Neural cell (in vitro differentiated cells): ENCODE data around the gene CTBP2. TPM values are rescaled to one million over a fixed set of nuclear protein-coding genes. Genes with fewer than 3 reads are reported as not detected.

Experiments used
- H2AFZ ChIP-seq: fragments of 200-600, 300-800 bp; sonication (generic), shearing (Covaris generic); 2 replicates; pipeline ENCODE4 v1.6.0; 2014; ENCODE audit warnings: low read depth, mild to moderate bottlenecking, antibody characterized with exemption, low read length, moderate library complexity
- H3F3A ChIP-seq: fragments of 200-600 bp; shearing (Covaris generic); 2 replicates; pipeline ENCODE4 v1.6.1; 2016; ENCODE audit warnings: mild to moderate bottlenecking, moderate library complexity, mixed read lengths, antibody characterized with exemption, low read length; ENCODE audit not compliant: insufficient read depth, poor library complexity, severe bottlenecking
- H3K27ac ChIP-seq: fragments of 200-600, 300-800 bp; sonication (generic), shearing (Covaris generic); 2 replicates; pipeline ENCODE4 v1.5.1; 2014; ENCODE audit warnings: mild to moderate bottlenecking, low read length, moderate library complexity
- H3K27me3 ChIP-seq: fragments of 300-800, 200-600 bp; sonication (generic), shearing (Covaris generic); 2 replicates; pipeline ENCODE4 v1.6.0; 2014; ENCODE audit warnings: mild to moderate bottlenecking, low read depth, low read length, moderate library complexity; ENCODE audit not compliant: insufficient read depth
- H3K36me3 ChIP-seq: fragments of 300-800, 200-600 bp; sonication (generic), shearing (Covaris generic); 2 replicates; pipeline ENCODE4 v1.5.1; 2014; ENCODE audit warnings: mild to moderate bottlenecking, antibody characterized with exemption, low read length, moderate library complexity; ENCODE audit not compliant: insufficient read depth
- H3K4me2 ChIP-seq: fragments of 300-800, 200-600 bp; sonication (generic), shearing (Covaris generic); 2 replicates; pipeline ENCODE4 v1.6.0; 2014; ENCODE audit warnings: mild to moderate bottlenecking, low read length
- H3K4me3 ChIP-seq: fragments of 300-800, 200-600 bp; sonication (generic), shearing (Covaris generic); 2 replicates; pipeline ENCODE4 v1.5.1; 2014; ENCODE audit warnings: mild to moderate bottlenecking, low read length, moderate library complexity
- H3K79me2 ChIP-seq: fragments of 200-600 bp; shearing (Covaris generic); replicated peaks from 2 replicates; pipeline ENCODE4 v1.6.0; 2014; ENCODE audit warnings: mild to moderate bottlenecking, low read length, moderate library complexity; ENCODE audit not compliant: insufficient read depth
- H3K9ac ChIP-seq: fragments of 300-800, 200-600 bp; sonication (generic), shearing (Covaris generic); 2 replicates; pipeline ENCODE4 v1.6.1; 2016; ENCODE audit warnings: mild to moderate bottlenecking, low read length, mixed read lengths
- H3K9me2 ChIP-seq: fragments of 200-600 bp; shearing (Covaris generic); 2 replicates; pipeline ENCODE4 v1.6.1; 2016; ENCODE audit warnings: mild to moderate bottlenecking, low read length, mixed read lengths; ENCODE audit not compliant: insufficient read depth
- H3K9me3 ChIP-seq: fragments of 200-600, 300-800 bp; sonication (generic), shearing (Covaris generic); 2 replicates; pipeline ENCODE4 v1.6.1; 2016; ENCODE audit warnings: mild to moderate bottlenecking, mixed run types, low read length, moderate library complexity, mixed read lengths
- H4K20me1 ChIP-seq: fragments of 200-600 bp; shearing (Covaris generic); 2 replicates; pipeline ENCODE4 v1.6.1; 2016; ENCODE audit warnings: mild to moderate bottlenecking, mixed run types; ENCODE audit not compliant: insufficient read depth
- EP300 ChIP-seq: fragments of 450-650 bp; conservative IDR thresholded peaks from 2 replicates; pipeline ENCODE4 v1.6.1; 2014; ENCODE audit warnings: antibody characterized with exemption, mild to moderate bottlenecking, moderate library complexity; ENCODE audit not compliant: poor library complexity, severe bottlenecking
- EZH2 ChIP-seq: fragments of 200-600, 300-800 bp; shearing (Covaris generic), sonication (generic); IDR thresholded peaks from 2 replicates; pipeline ENCODE4 v1.6.1; 2014; ENCODE audit warnings: antibody characterized with exemption, low read length, borderline replicate concordance, mild to moderate bottlenecking; ENCODE audit not compliant: insufficient read depth, poor library complexity, severe bottlenecking
- MXI1 ChIP-seq: fragments of 450-650 bp; conservative IDR thresholded peaks from 2 replicates; pipeline ENCODE4 v1.6.1; 2014; ENCODE audit warnings: antibody characterized with exemption, mild to moderate bottlenecking; ENCODE audit not compliant: poor library complexity, severe bottlenecking
- POLR2AphosphoS5 ChIP-seq: IDR thresholded peaks from 2 replicates; pipeline ENCODE4 v1.6.1; 2012
- RAD21 ChIP-seq: fragments of 450-650 bp; conservative IDR thresholded peaks from 2 replicates; pipeline ENCODE4 v1.6.1; 2014; ENCODE audit warnings: antibody characterized with exemption, mild to moderate bottlenecking, moderate library complexity
- SMC3 ChIP-seq: fragments of 450-650 bp; conservative IDR thresholded peaks from 2 replicates; pipeline ENCODE4 v1.6.1; 2014; ENCODE audit warnings: antibody characterized with exemption, mild to moderate bottlenecking, moderate library complexity; ENCODE audit not compliant: poor library complexity
- TAF1 ChIP-seq: IDR thresholded peaks from 2 replicates; pipeline ENCODE4 v1.6.1; 2012; ENCODE audit warnings: low read depth
- polyA plus RNA-seq: library from polyadenylated mRNA; depleted of rRNA; stranded (reverse); fragments of >200 nt; gene quantifications from 2 replicates; pipeline ENCODE4 v1.2.3, GENCODE V29; 2014
- TF ChIP-seq, protein P1 (sequence below): IDR thresholded peaks from 2 replicates; pipeline ENCODE4 v1.6.1; 2012; ENCODE audit warnings: borderline replicate concordance
- TF ChIP-seq, protein P2 (sequence below): fragments of 450-650 bp; IDR thresholded peaks from 2 replicates; pipeline ENCODE4 v1.5.1; 2014; ENCODE audit warnings: antibody characterized with exemption, mild to moderate bottlenecking, moderate library complexity; ENCODE audit not compliant: poor library complexity, severe bottlenecking

CTBP2 gene
- polyA plus RNA-seq, 1 donor from 2014 or later: 59.5 TPM

DNA sequence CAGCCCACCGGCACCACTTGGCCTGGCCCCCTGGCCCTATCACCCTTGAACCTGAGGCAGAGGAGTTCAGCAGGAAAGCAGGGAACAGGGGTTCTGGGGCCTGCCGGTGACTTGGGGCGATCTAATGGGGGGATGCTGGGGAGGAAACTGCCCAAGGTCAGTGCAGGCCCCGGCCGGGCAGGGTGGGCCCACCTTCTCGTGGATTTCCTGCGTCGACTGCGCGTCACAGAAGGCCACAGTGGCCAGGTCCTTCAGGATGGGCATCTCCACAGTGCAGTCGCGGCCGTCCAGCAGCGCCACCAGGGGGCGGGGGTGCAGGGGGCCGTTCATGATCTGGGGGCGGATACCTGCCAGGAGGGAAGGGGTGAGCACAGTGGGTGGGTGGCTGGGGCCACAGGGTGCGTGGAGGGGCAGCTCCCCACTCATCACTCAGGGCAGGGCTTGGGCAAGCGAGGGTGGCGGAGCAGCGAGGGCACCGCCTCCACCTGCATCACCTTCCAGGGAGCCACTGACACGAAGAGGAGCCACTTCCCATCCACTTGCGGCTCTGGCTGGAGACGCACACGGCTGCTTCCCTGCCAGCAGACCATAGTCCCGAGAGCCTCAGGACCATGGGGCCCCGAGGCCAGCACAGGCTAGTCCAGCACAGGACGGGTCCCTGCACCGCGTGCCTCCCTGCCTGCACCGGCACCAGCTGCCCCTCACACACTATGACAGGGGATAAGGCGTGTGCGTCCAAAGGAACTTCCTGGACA, 157.0 kb downstream of the CTBP2 start:
- H3K27ac ChIP-seq: no peak overlapping the region
- no peaks in the 10 kb centered on the region for H3F3A ChIP-seq
- H4K20me1 ChIP-seq: no peaks in the 10 kb centered on the region
- H3K9me3 ChIP-seq: no peaks in the 10 kb centered on the region
- H2AFZ ChIP-seq: no peak overlapping the region
- H3K4me3 ChIP-seq: no peak overlapping the region
- no peak overlapping the region for H3K4me2 ChIP-seq
- no peaks in the 10 kb centered on the region for H3K36me3 ChIP-seq
- TF ChIP-seq EZH2 (no peak), MXI1 (no peak), TAF1 (no peak), EP300 (no peak), POLR2AphosphoS5 (no peak), RAD21 (no peak)
- TF ChIP-seq, protein P1, sequence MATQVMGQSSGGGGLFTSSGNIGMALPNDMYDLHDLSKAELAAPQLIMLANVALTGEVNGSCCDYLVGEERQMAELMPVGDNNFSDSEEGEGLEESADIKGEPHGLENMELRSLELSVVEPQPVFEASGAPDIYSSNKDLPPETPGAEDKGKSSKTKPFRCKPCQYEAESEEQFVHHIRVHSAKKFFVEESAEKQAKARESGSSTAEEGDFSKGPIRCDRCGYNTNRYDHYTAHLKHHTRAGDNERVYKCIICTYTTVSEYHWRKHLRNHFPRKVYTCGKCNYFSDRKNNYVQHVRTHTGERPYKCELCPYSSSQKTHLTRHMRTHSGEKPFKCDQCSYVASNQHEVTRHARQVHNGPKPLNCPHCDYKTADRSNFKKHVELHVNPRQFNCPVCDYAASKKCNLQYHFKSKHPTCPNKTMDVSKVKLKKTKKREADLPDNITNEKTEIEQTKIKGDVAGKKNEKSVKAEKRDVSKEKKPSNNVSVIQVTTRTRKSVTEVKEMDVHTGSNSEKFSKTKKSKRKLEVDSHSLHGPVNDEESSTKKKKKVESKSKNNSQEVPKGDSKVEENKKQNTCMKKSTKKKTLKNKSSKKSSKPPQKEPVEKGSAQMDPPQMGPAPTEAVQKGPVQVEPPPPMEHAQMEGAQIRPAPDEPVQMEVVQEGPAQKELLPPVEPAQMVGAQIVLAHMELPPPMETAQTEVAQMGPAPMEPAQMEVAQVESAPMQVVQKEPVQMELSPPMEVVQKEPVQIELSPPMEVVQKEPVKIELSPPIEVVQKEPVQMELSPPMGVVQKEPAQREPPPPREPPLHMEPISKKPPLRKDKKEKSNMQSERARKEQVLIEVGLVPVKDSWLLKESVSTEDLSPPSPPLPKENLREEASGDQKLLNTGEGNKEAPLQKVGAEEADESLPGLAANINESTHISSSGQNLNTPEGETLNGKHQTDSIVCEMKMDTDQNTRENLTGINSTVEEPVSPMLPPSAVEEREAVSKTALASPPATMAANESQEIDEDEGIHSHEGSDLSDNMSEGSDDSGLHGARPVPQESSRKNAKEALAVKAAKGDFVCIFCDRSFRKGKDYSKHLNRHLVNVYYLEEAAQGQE: no peak
- H3K27me3 ChIP-seq: no peaks in the 10 kb centered on the region
- H3K9me2 ChIP-seq: no peaks in the 10 kb centered on the region
- H3K9ac ChIP-seq: no peak overlapping the region
- peaks cover 15% of the 10 kb centered on the region for H3K79me2 ChIP-seq

DNA sequence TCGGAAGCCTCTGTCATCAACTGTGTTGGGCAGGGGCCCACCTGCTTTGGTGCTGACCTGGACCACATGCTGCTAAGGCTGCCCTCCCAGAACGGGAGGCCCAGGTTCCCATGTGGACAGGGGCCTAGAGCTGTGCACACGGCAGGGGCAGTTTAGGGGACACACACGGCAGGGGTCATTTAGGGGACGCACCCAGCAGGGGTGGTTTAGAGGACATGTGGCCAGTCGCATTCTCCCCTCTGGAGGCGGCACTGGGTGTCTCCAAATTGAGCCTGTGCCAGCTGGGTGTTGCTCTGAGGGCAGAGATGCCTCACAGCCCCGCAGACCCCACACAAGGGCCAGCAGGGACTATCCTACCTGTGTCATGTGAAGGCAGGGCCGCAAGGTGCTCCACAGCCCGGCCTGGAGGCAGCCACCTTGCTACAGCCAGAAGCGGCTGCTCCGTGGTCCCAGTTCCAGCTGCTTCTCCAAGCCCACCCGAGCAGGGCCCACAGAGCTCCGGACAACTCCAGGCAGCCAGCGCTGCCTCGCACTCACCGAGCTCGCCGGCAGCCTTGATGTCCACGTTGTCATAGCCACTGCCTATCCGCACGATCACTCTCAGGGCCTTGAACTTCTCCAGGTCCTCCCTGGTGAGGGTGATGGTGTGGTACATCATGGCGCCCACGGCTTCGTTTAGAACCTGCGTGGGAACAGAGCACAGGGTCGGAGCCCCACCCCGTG, 157.8 kb downstream of the CTBP2 start:
- Histone ChIP-seq H3K4me2 (no peak overlapping the region), H3K9me3 (no peaks in the 10 kb centered on the region), H3K27ac (no peak overlapping the region), H4K20me1 (no peaks in the 10 kb centered on the region), H3K9ac (no peak overlapping the region), H3K36me3 (no peaks in the 10 kb centered on the region), H3K27me3 (no peaks in the 10 kb centered on the region), H2AFZ (no peak overlapping the region), H3K79me2 (peaks cover 12% of the 10 kb centered on the region), H3K9me2 (no peaks in the 10 kb centered on the region), H3K4me3 (no peak overlapping the region), H3F3A (no peaks in the 10 kb centered on the region)
- TF ChIP-seq RAD21 (no peak), EP300 (no peak), EZH2 (no peak), SMC3 (no peak), TAF1 (no peak), MXI1 (no peak), POLR2AphosphoS5 (no peak)
- TF ChIP-seq, protein P1: no peak
- TF ChIP-seq, protein P2, sequence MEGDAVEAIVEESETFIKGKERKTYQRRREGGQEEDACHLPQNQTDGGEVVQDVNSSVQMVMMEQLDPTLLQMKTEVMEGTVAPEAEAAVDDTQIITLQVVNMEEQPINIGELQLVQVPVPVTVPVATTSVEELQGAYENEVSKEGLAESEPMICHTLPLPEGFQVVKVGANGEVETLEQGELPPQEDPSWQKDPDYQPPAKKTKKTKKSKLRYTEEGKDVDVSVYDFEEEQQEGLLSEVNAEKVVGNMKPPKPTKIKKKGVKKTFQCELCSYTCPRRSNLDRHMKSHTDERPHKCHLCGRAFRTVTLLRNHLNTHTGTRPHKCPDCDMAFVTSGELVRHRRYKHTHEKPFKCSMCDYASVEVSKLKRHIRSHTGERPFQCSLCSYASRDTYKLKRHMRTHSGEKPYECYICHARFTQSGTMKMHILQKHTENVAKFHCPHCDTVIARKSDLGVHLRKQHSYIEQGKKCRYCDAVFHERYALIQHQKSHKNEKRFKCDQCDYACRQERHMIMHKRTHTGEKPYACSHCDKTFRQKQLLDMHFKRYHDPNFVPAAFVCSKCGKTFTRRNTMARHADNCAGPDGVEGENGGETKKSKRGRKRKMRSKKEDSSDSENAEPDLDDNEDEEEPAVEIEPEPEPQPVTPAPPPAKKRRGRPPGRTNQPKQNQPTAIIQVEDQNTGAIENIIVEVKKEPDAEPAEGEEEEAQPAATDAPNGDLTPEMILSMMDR: no peak
